ENCODE data around the gene FCF1. TPM values are rescaled to one million over a fixed set of nuclear protein-coding genes. Genes with fewer than 3 reads are reported as not detected.
A peak's percentile ranks its signal among the peaks of the same experiment; 100 is the strongest.

The FCF1 gene
- total and polyA plus RNA-seq, 9 of the 15 experiments (the other 6 are each of a cell fraction or from before 2014, with no cell fraction given): 6.8 to 91.9 (median 40.0) TPM

DNA sequence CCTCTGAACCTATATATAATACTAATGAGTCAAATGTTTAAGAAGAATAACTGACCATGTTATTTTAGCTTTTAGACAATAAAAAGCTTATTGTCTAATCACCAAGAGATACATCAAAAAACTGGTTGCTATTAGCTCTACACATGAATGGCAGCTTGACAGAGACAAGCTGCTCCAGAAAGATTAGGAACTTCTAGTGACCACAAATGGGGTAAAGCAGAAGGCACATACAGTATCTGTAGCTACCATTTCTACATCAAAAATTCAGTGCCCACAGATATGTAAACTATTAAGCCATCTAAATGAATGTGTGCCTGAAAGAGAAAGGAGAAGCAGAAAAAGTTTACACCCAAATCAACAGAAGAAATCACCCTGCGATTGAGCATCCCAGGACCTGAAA lies 2.5 kb upstream of the FCF1 start (continued):
- TF ChIP-seq PCBP2 (IDR thresholded peaks at IDR 0.05; ENCODE audit: low read depth, low read length, poor library complexity, severe bottlenecking) (no peak), PHB2 (IDR thresholded peaks at IDR 0.05; ENCODE audit: low read depth) (no peak), FUS (optimal IDR thresholded peaks at IDR 0.05; ENCODE audit: low read depth, low read length) (no peak), CEBPG (CRISPR knock-in tag; IDR thresholded peaks at IDR 0.05) (no peak), CEBPG (tag; conservative IDR thresholded peaks at IDR 0.05 in 1 of 2, IDR thresholded peaks at IDR 0.05 in 1 of 2) (no peak), ZBTB1 (CRISPR knock-in tag; IDR thresholded peaks at IDR 0.05; ENCODE audit: borderline replicate concordance, low read depth) (no peak), PHF20 (IDR thresholded peaks at IDR 0.05; ENCODE audit: partially characterized antibody) (no peak), KLF6 (CRISPR knock-in tag; IDR thresholded peaks at IDR 0.05; ENCODE audit: borderline replicate concordance) (no peak), TCF7 (IDR thresholded peaks at IDR 0.05; ENCODE audit: borderline replicate concordance) (no peak), ZNF212 (CRISPR knock-in tag; IDR thresholded peaks at IDR 0.05) (no peak), RFX1 (IDR thresholded peaks at IDR 0.05) (peak; percentile 40; the same call in 1 of the 2 replicates), NONO (IDR thresholded peaks at IDR 0.05; ENCODE audit: low read depth in 2 of 2, low read length in 1 of 2) (no peak), RB1 (IDR thresholded peaks at IDR 0.05; ENCODE audit: low read depth) (no peak), BRD9 (IDR thresholded peaks at IDR 0.05; ENCODE audit: low read depth, partially characterized antibody) (no peak), ZNF140 (CRISPR knock-in tag; IDR thresholded peaks at IDR 0.05) (no peak), CCAR2 (IDR thresholded peaks at IDR 0.05; ENCODE audit: low read depth, low read length) (no peak), ZKSCAN8 (CRISPR knock-in tag; IDR thresholded peaks at IDR 0.05) (no peak), RAD21 (CRISPR knock-in tag; conservative IDR thresholded peaks at IDR 0.05 in 1 of 2, IDR thresholded peaks at IDR 0.05 in 1 of 2) (no peak), RBM22 (IDR thresholded peaks at IDR 0.05; ENCODE audit: low read depth, low read length, poor library complexity, severe bottlenecking) (no peak), AFF4 (CRISPR knock-in tag; IDR thresholded peaks at IDR 0.05) (no peak), ZZZ3 (IDR thresholded peaks at IDR 0.05) (no peak), L3MBTL2 (IDR thresholded peaks at IDR 0.05) (no peak), ZNF79 (CRISPR knock-in tag; IDR thresholded peaks at IDR 0.05; ENCODE audit: low read depth) (no peak)
- TF ChIP-seq, protein P1, sequence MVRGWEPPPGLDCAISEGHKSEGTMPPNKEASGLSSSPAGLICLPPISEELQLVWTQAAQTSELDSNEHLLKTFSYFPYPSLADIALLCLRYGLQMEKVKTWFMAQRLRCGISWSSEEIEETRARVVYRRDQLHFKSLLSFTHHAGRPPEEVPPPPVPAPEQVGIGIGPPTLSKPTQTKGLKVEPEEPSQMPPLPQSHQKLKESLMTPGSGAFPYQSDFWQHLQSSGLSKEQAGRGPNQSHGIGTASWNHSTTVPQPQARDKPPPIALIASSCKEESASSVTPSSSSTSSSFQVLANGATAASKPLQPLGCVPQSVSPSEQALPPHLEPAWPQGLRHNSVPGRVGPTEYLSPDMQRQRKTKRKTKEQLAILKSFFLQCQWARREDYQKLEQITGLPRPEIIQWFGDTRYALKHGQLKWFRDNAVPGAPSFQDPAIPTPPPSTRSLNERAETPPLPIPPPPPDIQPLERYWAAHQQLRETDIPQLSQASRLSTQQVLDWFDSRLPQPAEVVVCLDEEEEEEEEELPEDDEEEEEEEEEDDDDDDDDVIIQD (CRISPR knock-in tag; IDR thresholded peaks at IDR 0.05): no peak
- TF ChIP-seq, protein P2, sequence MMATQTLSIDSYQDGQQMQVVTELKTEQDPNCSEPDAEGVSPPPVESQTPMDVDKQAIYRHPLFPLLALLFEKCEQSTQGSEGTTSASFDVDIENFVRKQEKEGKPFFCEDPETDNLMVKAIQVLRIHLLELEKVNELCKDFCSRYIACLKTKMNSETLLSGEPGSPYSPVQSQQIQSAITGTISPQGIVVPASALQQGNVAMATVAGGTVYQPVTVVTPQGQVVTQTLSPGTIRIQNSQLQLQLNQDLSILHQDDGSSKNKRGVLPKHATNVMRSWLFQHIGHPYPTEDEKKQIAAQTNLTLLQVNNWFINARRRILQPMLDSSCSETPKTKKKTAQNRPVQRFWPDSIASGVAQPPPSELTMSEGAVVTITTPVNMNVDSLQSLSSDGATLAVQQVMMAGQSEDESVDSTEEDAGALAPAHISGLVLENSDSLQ (IDR thresholded peaks at IDR 0.05): peak; percentile 87
